ENCODE data around the gene MYMX.
"Not testable (repeated sequence)": the region's sequence is repeated elsewhere in the genome, so short reads cannot be mapped to it uniquely, and the experiment has no call there.

Gene MYMX

GRCh38 chr6:44216677-44217331, at the start of gene MYMX:
MYMX (plus strand) TSS chr6:44216926; CDS start chr6:44217472, 546 bp downstream.
- no peak for DNase-seq

GRCh38 chr6:44167567-44167966, 49.2 kb upstream of the MYMX start:
- no peak for DNase-seq

- DNase-seq = no peak
Observed at GRCh38 chr6:44169154-44169553, 47.6 kb upstream of the MYMX start.

- no peak for DNase-seq
Observed at GRCh38 chr6:44169886-44170570, 46.7 kb upstream of the MYMX start.

GRCh38 chr6:44171899-44172546, 44.7 kb upstream of the MYMX start:
- DNase-seq = no peak

DNA sequence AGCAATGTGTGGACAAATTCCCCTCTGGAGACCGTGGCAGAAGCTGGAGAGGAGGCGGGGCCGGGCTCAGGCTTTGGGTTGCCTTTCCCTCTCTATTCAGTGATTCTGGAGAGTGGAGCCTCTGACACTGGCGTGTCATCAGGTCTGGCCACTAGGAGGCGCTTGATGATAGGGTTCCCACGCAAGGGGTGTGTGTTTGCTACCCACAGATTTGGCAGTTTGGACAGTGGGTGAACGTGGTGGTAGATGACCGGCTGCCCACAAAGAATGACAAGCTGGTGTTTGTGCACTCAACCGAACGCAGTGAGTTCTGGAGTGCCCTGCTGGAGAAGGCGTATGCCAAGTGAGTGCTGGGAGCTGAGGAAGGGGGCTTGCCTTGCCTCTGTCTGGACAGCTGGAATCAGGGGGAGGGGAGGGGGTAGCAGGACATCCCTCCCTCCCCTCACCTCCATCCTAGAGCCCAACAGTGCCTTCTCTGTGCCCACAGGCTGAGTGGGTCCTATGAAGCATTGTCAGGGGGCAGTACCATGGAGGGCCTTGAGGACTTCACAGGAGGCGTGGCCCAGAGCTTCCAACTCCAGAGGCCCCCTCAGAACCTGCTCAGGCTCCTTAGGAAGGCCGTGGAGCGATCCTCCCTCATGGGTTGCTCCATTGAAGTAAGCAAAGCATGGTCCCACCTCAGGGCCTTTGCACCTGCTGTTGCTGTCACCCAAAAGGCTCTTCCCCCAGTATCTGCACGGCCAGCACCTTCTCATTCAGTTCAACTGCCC, 43.8 kb upstream of the MYMX start:
- DNase-seq = peak; percentile 84

GRCh38 chr6:44176130-44176761, 40.5 kb upstream of the MYMX start:
- no peak for DNase-seq

DNA sequence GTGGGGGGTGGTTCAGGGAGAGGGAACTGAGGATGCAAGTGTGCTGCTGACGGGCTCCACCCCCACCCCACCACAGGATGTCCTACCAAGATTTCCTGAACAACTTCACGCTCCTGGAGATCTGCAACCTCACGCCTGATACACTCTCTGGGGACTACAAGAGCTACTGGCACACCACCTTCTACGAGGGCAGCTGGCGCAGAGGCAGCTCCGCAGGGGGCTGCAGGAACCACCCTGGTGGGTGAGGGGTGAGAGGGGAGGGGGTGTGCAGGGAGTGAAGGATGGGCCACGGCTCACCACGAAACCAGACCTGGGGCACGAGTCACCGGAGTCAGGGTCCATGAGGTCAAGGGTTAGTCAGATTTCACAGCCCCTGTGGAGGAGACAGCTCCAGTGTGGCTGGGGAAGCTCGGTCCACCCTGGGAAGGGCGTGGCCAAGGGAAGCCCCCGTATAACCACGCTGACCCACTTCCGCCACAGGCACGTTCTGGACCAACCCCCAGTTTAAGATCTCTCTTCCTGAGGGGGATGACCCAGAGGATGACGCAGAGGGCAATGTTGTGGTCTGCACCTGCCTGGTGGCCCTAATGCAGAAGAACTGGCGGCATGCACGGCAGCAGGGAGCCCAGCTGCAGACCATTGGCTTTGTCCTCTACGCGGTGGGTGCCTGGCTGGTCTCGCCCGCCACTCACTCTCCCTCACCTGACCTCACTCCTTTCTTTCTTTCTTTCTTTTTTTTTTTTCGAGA, 39.8 kb upstream of the MYMX start:
- peak; percentile 14 for DNase-seq

GRCh38 chr6:44177691-44178423, 38.9 kb upstream of the MYMX start:
- DNase-seq = no peak

- DNase-seq = no peak
Observed at GRCh38 chr6:44178424-44179071, 38.2 kb upstream of the MYMX start.

DNA sequence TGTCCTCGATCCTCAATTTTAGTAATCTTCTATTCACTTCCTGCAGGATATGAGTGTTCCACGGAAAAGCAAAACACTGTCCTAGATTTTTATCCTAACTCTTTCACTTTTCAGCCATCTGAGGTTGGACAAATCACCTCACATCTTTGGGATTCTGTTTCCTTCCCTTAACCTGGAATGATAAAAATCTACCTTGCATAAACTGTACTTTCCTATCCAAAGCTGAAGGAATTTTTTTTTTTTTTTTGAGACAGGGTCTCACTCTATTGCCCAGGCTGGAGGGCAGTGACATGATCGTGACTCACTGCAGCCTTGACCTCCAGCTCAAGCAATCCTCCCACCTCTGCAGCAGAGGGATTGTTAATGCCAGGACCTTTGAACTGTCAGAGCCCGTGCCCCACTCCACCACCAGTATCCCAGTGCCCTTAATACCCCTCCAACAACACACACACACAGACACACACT, 37.6 kb upstream of the MYMX start:
- DNase-seq = no peak

DNA sequence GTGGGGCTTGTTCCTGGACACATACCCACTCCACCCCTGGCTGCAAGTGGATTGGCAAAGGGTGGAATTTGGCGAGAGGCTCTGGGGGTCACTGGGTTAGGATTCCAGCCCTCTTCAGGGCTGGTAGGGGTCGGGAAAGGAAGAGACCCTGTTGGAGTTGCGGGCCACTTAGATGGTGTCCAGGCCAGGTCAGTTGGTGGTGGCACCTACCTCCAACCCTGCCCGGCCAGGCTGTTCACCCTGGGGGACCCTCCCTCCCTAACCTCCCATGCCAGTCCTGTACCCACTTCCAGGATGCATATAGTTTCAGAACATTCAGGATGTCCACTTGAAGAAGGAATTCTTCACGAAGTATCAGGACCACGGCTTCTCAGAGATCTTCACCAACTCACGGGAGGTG, 37.1 kb upstream of the MYMX start:
- no peak for DNase-seq

GRCh38 chr6:44180406-44180805, 36.3 kb upstream of the MYMX start:
- no peak for DNase-seq

DNA sequence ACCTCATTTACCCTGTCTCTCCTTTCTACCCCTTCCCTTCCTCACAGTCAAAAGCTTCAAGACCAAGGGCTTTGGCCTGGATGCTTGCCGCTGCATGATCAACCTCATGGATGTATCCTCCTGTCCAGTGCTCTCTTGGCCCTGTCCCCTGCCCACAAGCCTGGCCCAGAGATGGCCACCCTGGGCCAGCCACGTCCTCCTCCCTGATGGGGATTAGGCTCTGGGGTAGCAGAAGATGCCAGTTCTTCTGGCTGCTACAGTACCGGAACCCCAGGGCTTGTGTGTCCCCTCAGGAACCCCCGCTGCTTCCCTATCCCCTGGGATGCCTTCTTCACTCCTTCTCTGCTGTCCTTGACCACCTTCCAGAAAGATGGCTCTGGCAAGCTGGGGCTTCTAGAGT, 35.8 kb upstream of the MYMX start:
- no peak for DNase-seq

- not testable (repeated sequence) for DNase-seq
Observed at GRCh38 chr6:44181784-44182183, 34.9 kb upstream of the MYMX start.

DNA sequence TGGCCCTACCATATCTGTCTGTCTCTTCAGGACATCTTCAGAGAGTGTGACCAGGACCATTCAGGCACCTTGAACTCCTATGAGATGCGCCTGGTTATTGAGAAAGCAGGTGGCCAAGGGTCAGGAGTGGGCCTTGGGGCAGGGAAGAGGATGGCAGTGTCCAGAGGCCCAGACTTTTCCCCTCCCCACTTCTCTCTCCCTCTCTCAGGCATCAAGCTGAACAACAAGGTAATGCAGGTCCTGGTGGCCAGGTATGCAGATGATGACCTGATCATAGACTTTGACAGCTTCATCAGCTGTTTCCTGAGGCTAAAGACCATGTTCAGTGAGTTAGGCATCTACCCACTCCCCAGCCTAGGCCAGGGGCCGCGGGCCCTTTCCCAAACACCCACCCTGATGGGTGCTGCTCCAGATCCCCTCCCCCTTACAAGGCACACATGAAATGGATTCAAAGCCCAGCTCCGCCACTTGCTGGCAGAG, 33.8 kb upstream of the MYMX start:
- DNase-seq = no peak

GRCh38 chr6:44183783-44184182, 32.9 kb upstream of the MYMX start:
- DNase-seq = no peak

DNA sequence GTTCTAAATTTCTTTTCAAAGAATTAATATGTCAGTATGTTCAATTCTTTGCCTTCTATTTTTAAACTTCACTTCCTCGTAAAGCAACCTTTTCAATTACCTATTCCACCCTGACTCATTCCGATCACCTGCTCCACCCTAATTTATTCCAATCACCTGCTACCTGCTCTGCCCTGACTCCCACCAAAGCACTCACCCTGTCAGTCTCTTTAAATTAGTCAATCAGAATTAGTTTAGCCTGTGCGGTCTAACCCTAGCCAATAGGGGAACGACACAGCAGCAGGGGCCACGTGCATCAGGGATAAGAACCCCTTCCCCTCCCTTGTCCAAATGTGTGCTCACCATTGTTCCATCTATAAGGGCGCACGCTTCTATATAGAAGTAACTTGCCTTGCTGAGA, 31.4 kb upstream of the MYMX start:
- not testable (repeated sequence) for DNase-seq

DNA sequence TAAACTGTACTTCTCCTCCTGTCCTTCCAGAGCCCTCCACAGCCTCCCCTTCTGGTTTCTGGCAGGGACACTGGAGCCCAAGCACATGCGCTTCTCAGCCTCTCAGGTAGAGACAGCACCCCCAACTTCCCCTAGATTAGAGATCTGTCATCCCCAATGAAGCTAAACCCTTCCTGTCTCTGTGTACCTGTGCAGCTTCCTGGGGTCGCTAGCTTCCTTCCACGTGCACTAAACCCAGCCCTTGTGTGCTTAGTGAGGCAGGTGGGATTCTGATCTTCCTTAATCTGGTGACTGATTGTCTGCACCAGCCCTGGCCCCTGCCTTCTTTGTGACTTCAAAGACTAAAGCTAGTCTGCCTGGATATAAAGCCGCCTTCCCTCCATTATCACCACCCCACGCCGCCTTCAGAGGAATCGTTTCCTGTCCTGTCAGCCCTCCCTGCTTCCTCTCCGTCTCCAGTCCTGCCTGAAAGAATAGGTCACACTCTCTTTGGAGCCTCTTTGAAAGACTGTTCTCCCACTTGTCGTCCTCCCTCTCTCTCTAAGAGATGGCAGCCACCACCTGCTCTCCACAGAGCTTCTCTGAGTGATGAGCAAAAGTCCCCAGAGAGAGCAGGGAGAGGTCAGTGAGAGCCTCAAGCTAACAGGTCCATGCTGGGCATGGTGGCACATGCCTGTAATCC, 30.6 kb upstream of the MYMX start:
- no peak for DNase-seq

GRCh38 chr6:44186635-44187025, 30.1 kb upstream of the MYMX start:
- DNase-seq = no peak
